Dermis microvascular lymphatic vessel endothelial cell (primary cell): ENCODE measurements around the gene ACSL3. TPM values are rescaled to one million over a fixed set of nuclear protein-coding genes. Genes with fewer than 3 reads are reported as not detected.

Source experiments
- DNase-seq, 2 donors: peaks; one replicate each; pipeline versions ENCODE4 v3.0.0 to v3.0.0-alpha.2; 2010; ENCODE audit warnings: low read depth in 2 of 2
- total RNA-seq: library from RNA; depleted of rRNA; stranded (reverse); fragments of >200 nt; gene quantifications from 2 replicates; pipeline ENCODE4 v1.2.1, GENCODE V29; 2014

Gene ACSL3
- total RNA-seq, 1 donor from 2014 or later, result 105 TPM

DNA sequence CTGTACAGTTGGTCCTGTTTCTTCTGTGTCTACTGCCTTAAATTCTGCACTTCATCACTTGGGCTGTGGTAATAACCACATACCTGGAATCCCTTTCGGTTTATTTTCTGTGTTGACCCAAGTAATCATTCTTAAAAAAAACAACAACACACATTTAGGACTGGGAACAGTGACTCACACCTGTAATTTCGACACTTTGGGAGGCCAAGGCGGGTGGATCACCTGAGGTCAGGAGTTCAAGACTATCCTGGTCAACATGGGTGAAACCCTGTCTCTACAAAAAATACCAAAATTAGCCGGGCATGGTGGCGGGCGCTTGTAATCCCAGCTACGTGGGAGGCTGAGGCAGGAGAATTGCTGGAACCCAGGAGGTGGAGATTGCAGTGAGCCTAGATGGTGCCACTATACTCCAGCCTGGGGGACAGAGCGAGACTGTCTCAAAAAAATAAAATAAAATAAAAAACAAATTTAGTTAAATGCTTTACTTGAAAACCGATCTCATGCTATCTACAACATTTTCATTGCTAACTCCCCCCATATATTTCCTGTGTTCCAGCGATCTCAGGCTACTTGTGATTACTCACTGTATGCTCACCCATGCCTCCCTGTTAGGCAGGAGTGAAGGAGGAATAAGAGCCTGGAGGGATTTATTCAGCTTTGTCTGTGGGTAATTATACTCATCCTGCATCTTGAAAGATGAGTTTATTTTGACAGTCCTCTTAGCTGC lies 18.2 kb downstream of the ACSL3 start:
- DNase-seq, result peak in 1 of 2 donors; percentile 43

DNA sequence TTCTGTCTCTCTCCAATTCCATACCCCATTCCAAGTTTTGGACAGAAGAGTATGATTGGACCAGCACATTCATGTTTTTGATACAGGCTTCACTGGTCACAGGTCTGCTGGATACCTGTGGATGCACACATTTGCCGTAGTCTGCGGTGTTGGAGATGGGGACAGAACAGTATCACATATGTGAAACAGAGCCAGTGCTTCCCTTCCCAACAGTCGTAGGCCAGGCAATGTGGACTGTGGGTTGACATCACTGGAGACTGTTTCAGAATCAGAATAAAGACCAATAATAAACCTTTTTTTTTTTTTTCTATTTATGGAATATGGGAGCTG lies 18.7 kb downstream of the ACSL3 start:
- DNase-seq, result no peak

DNA sequence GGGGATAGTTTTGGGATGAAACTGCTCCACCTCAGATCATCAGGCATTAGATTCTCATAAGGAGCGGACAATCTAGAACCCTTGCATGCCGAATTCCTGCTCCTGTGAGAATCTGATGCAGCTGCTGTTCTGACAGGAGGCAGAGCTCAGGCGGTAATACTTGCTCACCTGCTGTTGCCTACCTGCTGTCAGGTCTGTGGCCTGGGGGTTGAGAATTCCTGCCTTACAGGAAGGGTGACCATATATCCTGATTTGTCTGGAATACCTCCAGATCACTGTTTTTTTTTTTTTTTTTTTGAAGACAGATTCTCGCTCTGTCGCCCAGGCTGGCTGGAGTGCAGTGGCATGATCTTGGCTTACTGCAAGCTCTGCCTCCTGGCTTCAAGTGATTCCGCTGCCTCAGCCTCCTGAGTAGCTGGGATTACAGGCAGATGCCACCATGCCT lies 21.7 kb downstream of the ACSL3 start:
- no peak for DNase-seq

DNA sequence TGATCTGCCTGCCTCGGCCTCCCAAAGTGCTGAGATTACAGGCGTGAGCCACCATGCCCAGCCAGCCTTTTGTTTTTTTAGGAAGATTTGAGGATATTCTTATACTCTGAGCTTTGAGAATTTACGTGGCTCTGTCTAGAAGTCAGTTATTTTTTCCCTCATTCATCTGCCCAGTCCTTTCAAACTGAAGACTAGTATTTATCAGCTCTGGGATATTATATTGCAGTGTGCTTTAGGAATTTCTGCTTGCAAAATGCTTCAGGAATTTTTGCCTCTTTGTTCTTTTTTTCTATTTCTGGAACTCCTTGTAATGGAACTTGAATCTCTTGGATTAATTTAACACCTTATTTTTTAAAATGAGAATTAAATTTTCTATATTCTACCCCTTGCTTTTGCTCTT lies 22.6 kb downstream of the ACSL3 start:
- no peak for DNase-seq

DNA sequence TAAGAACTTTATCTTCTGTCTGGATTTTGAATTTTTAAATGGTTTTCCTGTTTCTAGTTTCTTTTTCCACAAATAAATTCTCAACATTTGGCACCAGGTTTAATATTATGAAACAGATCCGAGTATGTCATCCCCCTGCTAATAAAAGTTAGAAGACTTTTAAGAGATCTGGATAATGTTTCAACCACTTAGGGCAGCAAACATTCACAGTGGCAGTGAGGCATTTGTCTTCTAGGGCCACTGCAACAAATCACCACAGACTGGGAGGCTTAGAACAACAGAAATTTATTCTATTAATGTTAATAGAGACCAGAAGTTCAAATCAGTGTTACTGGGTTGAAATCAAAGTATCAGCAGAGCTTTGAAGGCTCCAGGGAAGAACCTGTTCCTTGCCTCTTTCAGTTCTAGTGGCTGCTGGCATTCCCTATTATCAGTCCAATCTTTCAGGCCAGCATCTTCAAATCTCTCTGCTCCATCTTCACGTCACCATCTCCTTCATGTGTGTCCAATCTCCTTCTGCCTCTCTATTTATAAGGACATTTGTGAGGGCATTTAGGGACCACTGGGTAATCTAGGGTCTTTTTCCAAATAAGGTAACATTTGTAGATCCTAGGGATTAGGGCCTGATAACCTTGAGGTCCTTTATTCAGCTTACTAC lies 23.4 kb downstream of the ACSL3 start:
- DNase-seq, result no peak

DNA sequence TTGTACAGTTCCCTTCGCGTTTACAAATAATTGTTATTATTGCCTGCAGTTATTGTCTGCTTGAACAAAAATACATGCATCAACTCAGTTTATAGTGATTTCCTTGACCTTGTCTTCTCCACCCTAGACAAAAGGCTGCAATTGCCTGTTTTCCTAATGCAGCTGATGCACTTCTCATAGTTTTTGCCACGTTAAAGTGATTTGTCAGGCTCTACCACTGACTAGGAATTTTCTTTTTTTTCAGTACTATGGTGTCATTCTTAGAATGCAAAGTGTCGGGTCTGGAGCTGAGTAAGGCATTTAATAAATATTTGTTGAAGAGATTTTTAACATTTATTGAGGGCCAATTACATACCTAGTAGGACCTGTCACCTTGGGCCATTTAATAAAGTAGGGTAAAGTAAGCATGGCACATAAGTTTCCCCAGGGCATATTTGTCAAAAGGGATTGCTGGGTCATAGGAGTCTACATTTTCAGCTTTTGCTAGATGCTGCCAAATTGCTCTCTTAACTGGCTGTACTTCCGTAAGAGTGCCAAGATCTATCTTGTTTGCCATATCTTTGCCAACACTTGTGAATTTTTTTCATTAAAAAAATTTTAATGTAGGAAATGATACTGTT lies 24.1 kb downstream of the ACSL3 start:
- DNase-seq, result no peak

DNA sequence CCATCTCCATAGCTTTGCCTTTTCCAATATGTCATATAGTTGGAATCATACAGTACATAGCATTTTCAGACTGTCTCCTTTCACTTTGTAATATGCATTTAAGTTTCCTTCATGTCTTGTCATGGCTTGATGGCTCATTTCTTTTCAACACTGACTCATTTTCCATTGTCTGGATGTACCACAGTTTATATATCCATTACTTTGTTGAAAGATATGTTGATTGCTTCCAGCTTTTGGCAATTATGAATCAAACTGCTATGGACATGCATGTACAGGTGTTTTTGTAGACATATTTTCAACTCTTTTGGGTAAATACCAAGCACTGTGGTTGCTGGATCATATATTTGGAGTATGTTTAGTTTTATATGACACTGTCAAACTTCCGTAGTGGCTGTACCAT lies 26.3 kb downstream of the ACSL3 start:
- DNase-seq, result peak in 1 of 2 donors; percentile 36

DNA sequence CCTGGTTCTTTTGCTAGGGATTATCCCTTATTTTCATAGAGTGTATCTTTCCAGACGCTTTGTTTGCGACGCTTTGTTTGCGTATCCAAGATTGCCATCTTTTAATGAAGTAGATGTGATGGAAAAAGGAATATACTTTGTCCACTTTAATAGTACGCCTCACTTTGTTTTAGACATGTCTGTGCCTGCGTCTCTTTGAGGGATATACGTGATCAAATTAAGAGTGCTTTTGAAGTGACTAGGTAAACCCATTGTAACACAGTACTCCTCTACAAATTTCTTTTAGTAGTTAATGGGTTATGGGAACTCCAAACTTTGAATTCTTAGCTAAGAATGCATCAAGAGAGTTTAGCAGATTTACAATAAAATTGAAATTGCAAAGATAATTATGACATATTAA lies 27.9 kb downstream of the ACSL3 start:
- no peak for DNase-seq

DNA sequence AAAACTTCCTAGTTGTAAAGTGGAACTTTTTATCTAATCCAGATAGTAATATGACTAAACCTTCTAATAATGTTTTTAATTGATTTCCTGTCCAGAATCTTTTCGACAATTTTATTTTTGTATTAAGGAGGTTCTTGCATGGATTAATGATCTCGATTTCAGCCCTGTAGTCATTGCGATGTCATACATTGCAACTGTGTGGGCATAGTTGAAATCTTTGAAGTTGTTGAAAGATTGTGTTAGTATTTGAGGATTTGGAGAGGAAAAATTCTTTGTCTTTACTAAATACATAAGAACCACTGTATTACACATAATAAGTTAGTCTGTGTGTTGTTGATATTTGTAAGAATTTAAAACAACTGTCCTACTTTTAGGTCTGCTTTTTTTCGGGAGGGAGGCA lies 31.1 kb downstream of the ACSL3 start:
- no peak for DNase-seq

DNA sequence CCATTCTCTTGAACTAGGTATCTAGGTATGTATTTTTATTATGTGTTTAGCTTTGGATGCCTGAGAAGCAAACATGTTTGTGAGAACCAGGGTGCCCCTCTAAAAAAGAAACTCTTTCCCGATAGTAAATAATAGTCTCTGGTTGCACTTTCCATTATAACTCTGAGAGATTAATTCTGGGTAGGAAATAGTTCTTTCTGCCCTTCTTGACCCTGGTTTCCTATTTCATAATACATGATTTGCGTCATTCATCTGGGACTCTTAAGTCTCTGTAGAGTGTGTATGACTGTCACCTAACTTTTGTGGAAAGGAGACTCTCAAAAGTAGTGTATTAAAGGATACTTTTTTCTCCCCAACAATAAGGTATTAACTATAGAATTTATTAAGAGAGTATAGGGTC lies 31.5 kb downstream of the ACSL3 start:
- peak; percentile 37 to 74 for DNase-seq

DNA sequence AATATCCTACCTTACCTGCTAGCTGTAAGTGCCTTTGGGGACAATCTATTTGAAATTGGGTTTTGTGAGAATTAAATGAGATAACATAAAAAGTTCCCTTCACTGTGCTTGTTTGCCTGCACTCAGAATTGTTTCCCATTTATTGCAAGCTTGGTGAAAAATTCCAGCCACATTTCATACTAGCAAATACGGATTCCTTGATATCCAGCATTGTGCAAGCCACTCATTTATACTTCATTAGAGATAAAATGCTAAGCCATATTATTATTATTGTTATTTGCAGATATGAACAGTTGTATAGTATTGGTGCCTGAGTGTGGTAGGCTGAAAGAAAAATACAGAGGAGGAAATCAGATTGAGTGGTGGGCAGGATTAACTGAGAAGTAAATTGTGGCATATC lies 31.9 kb downstream of the ACSL3 start:
- no peak for DNase-seq

DNA sequence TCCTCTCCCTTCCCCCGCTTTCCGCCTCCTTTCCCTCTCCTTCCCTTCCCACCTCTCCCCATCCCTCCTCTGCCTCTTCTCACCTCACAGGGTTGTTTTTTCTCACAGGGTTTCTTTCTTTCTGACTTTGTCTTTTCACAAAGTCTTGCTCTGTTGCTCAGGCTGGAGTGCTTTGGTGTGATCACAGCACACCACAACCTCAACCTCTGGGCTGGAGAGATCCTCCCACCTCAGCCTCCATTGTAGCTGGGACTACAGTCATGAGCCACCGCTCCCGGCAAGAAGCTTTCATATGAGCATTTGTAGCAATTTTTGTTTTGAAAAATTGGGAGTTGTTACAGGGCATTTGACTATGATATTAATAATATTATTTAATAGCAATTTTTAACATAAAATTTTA lies 32.9 kb downstream of the ACSL3 start:
- no peak for DNase-seq

DNA sequence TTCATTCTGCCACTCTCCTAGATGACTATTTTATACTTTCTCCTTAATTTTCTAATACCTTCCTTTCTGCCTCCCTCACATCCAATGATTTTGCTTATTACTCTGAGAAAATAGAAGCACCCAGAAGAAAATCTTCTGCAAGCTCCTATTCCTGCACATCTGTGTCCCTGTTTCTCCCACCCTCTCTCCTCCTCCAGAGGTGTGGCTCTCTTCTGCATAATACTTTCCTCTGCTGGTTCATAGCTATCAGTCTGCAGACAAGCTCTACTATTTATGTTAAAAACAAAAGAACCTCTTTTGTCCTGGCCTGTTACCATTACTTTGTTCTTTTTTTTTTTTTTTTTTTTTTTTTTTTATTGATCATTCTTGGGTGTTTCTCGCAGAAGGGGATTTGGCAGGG lies 34.3 kb downstream of the ACSL3 start:
- DNase-seq, result no peak

DNA sequence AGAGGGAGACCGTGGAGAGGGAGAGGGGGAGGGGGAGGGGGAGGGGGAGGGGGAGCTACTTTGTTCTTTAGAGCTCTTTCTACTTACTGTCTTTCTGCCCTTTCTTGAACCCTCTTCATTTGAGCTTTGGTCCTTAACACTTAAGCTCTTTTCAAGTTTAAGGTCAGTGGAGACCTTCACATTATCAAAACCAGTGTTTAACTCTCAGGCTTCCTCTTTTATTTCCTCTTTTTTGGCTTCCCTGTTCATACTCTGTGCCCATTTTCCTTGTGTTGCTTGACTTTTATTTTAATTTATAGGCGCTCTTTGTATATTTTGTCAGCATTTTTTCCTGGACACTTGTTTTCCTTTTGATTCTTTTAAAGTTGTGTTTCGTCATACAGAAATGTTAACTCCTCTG lies 37.1 kb downstream of the ACSL3 start:
- DNase-seq, result no peak

DNA sequence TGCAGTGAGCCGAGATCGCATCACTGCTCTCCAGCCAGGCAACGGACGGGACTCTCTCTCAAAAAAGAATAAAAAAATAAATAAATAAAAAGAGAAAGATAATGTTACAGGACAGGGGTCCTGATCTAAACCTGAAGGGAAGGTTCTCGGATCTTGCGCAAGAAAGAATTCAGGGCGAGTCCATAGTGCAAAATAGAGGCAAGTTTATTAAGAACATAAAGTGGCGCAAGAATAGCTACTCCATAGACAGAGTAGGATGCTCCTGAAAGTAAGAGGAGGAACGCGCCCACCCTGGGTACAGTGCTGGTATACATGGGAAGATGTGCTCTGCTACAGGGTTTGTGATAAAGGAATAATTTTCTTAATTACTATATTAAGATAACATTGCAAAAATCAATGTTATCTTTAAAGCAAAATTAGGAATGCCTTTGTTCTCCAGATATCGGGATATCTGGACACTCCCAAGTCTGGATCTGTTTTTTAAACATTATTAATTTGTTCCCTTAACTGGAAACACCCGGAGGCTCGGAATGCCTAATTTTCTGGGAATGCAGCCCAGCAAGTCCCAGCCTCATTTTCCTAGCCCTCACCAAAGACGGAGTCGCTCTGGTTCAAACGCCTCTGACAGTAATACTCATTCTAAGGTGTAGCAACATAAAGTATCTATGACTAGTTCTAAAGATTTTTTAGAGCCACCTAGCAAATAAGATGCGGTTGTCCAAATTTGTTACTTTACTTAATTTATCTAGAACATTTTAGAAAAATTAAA lies 38.8 kb downstream of the ACSL3 start:
- DNase-seq, result no peak

DNA sequence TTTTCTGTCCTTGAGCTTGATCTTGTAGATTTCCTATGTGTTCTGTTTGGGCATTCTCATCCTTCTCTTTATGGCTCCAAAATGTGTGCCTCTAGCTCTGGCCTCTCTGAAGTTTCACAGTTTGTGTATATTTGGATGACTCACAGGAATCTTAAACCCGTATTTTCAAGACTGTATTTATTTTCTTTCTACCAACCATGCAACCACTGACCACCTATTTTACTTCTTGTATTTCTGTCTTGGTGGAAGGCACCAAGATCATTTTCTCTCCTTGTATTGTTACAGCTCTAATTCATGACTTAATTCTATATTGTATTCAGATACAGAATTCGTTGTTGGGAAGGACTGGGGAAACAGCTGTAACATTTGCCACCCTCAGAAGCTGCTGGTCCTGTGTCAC lies 39.5 kb downstream of the ACSL3 start:
- no peak for DNase-seq

DNA sequence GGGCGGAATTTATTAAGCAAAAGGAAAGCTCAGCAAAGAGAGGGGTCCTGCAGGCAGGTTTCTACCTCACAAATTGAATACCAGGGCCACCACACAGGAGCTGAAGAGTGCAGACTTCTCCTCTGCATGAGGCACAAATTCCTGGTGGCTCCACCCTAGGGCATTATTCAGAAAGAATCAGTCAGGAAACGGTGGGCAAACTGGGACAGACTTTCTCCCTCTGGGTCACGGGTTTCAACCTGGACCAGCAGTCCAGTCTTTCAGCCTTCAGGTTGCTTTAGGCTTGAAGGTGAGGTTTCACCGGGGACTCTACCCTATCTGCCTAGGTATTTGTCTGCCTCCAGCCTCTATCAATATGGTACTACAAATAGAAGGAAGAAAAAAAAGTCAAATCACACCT lies 41.8 kb downstream of the ACSL3 start:
- no peak for DNase-seq

DNA sequence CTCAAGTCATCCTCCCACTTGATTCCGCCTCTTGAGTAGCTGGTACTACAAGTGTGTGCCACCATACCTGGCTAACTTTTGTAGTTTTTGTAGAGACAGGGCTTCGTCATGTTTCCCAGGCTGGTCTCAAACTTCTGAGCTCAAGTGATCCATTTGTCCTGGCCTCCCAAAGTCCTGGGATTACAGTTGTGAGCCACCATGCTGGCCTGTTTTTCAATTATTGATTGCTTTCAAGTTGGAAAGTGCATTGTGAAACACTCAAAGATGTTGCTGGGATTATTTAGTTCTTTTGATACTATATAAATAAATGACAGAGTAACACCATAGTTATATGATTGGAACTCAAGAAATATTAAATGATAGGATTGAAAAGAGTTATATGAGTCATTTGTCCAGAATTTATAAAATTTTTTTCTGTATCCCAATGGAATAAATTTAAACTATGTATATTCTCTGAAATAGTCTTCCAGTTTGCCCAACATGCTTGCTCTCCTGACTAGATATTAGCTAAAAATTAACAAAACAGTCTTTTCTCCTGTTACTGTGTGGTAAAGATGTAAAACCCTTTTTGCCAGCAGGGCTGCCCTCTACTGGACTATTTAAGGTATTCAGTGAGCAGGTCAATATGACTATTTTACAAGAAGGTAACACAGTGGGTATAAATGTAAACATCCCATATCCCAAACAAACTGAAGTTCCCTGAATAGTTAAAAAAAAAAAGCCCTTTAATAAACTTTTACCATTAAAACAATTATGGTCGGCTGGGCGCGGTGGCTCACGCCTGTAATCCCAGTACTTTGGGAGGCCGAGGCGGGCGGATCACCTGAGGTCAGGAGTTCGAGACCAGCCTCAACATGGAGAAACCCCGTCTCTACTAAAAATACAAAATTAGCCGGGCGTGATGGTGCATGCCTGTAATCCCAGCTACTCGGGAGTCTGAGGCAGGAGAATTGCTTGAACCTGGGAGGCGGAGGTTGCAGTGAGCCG lies 42.7 kb downstream of the ACSL3 start:
- peak; percentile 51 to 69 for DNase-seq

DNA sequence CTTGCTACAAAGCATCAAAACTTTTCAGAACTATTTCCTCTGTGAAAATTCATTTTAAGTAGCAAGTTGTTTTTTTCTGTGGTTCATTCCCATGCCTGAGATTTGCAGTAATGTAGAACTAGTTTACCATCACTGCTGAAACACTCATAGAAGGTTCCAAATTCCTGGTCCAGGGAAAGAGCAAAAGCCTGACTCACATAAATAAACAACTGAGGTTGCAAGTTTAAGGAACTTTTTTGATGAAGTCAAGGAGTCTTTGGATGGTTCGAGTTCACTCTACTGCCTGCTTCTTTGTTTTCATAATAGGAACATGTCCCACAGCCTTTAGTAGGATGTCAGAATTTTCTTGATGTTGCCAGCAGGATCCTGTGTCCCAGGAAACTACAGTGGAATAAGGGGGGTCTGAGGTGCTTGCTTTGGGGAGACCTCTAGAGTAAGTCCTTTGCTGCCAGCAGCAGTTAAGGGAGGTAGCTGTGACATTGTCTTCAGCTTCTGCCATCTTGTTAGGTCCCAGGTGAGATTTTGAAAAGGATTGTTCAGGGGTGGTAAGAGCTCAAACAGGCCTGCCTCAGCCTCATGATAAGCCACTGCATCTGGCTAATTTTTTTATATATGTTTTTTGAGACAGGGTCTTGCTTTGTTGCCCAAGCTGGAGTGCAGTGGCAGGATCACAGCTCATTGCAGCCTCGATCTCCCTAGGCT lies 43.9 kb downstream of the ACSL3 start:
- DNase-seq, result no peak

DNA sequence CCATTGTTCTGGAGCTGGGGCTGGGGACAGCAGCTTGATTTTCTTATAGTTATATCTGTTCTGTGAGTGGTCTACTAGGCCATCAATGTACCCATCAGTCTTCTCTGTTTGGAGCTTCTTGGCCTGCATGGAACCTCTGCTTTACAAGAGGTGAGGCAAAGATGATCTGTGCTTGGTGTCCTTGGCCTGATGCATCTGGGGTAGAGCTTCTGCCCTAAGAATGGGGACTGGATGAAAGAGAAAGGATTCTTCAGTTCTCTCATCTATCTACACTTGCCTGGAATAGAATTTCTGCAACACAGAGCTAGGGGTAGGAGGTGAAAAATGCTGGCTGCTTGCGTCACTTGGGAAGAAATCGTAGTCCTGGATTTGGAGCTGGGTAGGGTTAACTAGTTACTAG lies 46.2 kb downstream of the ACSL3 start:
- DNase-seq, result no peak
